Measurements from ENCODE around the gene CREB3L2.
A peak's percentile ranks its signal among the peaks of the same experiment; 100 is the strongest.
"Not testable (repeated sequence)": the region's sequence is repeated elsewhere in the genome, so short reads cannot be mapped to it uniquely, and the experiment has no call there.

CREB3L2 gene

GRCh38 chr7:137987018-137987349 is 14.9 kb downstream of the CREB3L2 start:
- no peak for DNase-seq

GRCh38 chr7:137986252-137987017 is 15.5 kb downstream of the CREB3L2 start:
- peak; percentile 72 for DNase-seq

- DNase-seq: no peak
Measured at GRCh38 chr7:137985897-137986251, 16.0 kb downstream of the CREB3L2 start.

GRCh38 chr7:137985253-137985896 is 16.5 kb downstream of the CREB3L2 start:
- DNase-seq: no peak

- DNase-seq: no peak
Measured at GRCh38 chr7:137984181-137985041, 17.5 kb downstream of the CREB3L2 start.

- no peak for DNase-seq
Measured at GRCh38 chr7:137983323-137984008, 18.4 kb downstream of the CREB3L2 start.

- DNase-seq: not testable (repeated sequence)
Measured at GRCh38 chr7:137982394-137982793, 19.5 kb downstream of the CREB3L2 start.

- no peak for DNase-seq
Measured at GRCh38 chr7:137981668-137982067, 20.2 kb downstream of the CREB3L2 start.

- no peak for DNase-seq
Measured at GRCh38 chr7:137981175-137981574, 20.7 kb downstream of the CREB3L2 start.

GRCh38 chr7:137980308-137980707 is 21.6 kb downstream of the CREB3L2 start:
- no peak for DNase-seq

GRCh38 chr7:137978464-137979237 is 23.2 kb downstream of the CREB3L2 start:
- DNase-seq: peak; percentile 93

- no peak for DNase-seq
Measured at GRCh38 chr7:137977173-137977572, 24.7 kb downstream of the CREB3L2 start.

- DNase-seq: no peak
Measured at GRCh38 chr7:137976696-137977095, 25.2 kb downstream of the CREB3L2 start.

GRCh38 chr7:137976232-137976631 is 25.7 kb downstream of the CREB3L2 start:
- no peak for DNase-seq

- DNase-seq: no peak
Measured at GRCh38 chr7:137975768-137976167, 26.1 kb downstream of the CREB3L2 start.

GRCh38 chr7:137975221-137975620 is 26.7 kb downstream of the CREB3L2 start:
- DNase-seq: peak; percentile 74

GRCh38 chr7:137974766-137975165 is 27.1 kb downstream of the CREB3L2 start:
- no peak for DNase-seq

GRCh38 chr7:137970253-137970975 is 31.5 kb downstream of the CREB3L2 start:
- DNase-seq: peak; percentile 90

- DNase-seq: no peak
Measured at GRCh38 chr7:137969828-137970227, 32.1 kb downstream of the CREB3L2 start.

GRCh38 chr7:137968890-137969289 is 33.0 kb downstream of the CREB3L2 start:
- DNase-seq: no peak

- DNase-seq: not testable (repeated sequence)
Measured at GRCh38 chr7:137968339-137968738, 33.5 kb downstream of the CREB3L2 start.
